ENCODE data around the gene RBM27. TPM values are rescaled to one million over a fixed set of nuclear protein-coding genes. Genes with fewer than 3 reads are reported as not detected.
A peak's percentile ranks its signal among the peaks of the same experiment; 100 is the strongest.

The RBM27 gene
- total and polyA plus RNA-seq, 10 of the 15 experiments (the other 5 are each of a cell fraction or from before 2014, with no cell fraction given): 5.8 to 33.9 (median 16.9) TPM

DNA sequence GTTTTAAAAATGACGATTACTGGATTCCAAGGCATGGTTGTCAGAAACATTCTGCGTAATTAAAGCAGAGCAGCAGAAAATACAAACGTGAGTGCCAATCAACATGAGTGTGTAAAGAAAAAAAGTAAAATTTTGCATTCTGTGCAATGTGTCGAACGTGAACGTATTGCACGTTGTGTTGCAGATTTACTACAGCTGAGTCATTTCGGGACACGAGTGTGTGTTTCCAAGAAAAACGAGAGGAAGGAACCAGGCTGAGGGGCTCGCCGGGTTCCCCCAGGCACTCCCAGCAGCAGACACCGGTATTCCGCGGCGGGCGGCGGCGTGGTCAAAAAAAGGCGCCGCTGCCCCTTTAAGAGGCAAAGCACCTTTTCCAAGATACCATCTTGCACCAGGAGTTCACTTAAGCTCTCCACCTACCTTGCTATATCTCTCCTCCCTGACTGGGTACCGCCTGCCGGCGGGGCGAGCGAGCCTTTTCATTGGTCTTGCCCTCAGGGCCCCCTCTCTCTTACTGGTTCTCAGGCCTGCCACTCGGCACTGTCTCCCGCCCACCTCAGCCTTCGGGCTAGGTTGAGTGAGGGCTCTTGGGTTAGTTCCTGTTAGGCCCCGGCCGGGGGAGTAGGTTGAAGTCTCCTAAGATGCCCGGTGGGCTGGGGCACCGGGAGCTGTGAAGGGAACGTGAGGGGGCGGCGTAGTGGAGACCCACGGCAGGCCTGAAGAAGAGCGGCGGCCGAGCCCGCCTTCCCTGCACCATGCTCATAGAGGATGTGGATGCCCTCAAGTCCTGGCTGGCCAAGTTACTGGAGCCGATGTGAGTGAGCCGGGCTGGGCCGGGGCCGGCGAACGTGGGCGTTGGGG is at the start of gene RBM27 (continued):
- TF ChIP-seq, protein P1, sequence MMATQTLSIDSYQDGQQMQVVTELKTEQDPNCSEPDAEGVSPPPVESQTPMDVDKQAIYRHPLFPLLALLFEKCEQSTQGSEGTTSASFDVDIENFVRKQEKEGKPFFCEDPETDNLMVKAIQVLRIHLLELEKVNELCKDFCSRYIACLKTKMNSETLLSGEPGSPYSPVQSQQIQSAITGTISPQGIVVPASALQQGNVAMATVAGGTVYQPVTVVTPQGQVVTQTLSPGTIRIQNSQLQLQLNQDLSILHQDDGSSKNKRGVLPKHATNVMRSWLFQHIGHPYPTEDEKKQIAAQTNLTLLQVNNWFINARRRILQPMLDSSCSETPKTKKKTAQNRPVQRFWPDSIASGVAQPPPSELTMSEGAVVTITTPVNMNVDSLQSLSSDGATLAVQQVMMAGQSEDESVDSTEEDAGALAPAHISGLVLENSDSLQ (IDR thresholded peaks at IDR 0.05): peak; percentile 100
- no peak for TF ChIP-seq BCL11A (IDR thresholded peaks at IDR 0.05; ENCODE audit: low read depth, low read length)
- no peak for TF ChIP-seq CHD4 (IDR thresholded peaks at IDR 0.05)
- no peak for TF ChIP-seq KLF5 (IDR thresholded peaks at IDR 0.05; ENCODE audit: partially characterized antibody)
- TF ChIP-seq GATAD2B (conservative IDR thresholded peaks at IDR 0.05; ENCODE audit: low read depth): 0 out of 2 replicates have a peak, but pooled peaks have one; percentile 21
- TF ChIP-seq, protein P2, sequence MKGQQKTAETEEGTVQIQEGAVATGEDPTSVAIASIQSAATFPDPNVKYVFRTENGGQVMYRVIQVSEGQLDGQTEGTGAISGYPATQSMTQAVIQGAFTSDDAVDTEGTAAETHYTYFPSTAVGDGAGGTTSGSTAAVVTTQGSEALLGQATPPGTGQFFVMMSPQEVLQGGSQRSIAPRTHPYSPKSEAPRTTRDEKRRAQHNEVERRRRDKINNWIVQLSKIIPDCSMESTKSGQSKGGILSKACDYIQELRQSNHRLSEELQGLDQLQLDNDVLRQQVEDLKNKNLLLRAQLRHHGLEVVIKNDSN (IDR thresholded peaks at IDR 0.05; ENCODE audit: borderline replicate concordance, extremely low read length, insufficient read depth, low read depth, low read length): no peak
- TF ChIP-seq, protein P3, sequence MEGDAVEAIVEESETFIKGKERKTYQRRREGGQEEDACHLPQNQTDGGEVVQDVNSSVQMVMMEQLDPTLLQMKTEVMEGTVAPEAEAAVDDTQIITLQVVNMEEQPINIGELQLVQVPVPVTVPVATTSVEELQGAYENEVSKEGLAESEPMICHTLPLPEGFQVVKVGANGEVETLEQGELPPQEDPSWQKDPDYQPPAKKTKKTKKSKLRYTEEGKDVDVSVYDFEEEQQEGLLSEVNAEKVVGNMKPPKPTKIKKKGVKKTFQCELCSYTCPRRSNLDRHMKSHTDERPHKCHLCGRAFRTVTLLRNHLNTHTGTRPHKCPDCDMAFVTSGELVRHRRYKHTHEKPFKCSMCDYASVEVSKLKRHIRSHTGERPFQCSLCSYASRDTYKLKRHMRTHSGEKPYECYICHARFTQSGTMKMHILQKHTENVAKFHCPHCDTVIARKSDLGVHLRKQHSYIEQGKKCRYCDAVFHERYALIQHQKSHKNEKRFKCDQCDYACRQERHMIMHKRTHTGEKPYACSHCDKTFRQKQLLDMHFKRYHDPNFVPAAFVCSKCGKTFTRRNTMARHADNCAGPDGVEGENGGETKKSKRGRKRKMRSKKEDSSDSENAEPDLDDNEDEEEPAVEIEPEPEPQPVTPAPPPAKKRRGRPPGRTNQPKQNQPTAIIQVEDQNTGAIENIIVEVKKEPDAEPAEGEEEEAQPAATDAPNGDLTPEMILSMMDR (IDR thresholded peaks at IDR 0.05 in 2 of 3, conservative IDR thresholded peaks at IDR 0.05 in 1 of 3; ENCODE audit: control insufficient read depth in 2 of 3, extremely low read depth in 1 of 3, insufficient read depth in 1 of 3, low read depth in 3 of 3, low read length in 3 of 3): no peak
- peak; percentile 72 for TF ChIP-seq YY1 (IDR thresholded peaks at IDR 0.05; ENCODE audit: low read depth, low read length)
- TF ChIP-seq BACH1 (IDR thresholded peaks at IDR 0.05; ENCODE audit: borderline replicate concordance): no peak
- TF ChIP-seq, protein P4, sequence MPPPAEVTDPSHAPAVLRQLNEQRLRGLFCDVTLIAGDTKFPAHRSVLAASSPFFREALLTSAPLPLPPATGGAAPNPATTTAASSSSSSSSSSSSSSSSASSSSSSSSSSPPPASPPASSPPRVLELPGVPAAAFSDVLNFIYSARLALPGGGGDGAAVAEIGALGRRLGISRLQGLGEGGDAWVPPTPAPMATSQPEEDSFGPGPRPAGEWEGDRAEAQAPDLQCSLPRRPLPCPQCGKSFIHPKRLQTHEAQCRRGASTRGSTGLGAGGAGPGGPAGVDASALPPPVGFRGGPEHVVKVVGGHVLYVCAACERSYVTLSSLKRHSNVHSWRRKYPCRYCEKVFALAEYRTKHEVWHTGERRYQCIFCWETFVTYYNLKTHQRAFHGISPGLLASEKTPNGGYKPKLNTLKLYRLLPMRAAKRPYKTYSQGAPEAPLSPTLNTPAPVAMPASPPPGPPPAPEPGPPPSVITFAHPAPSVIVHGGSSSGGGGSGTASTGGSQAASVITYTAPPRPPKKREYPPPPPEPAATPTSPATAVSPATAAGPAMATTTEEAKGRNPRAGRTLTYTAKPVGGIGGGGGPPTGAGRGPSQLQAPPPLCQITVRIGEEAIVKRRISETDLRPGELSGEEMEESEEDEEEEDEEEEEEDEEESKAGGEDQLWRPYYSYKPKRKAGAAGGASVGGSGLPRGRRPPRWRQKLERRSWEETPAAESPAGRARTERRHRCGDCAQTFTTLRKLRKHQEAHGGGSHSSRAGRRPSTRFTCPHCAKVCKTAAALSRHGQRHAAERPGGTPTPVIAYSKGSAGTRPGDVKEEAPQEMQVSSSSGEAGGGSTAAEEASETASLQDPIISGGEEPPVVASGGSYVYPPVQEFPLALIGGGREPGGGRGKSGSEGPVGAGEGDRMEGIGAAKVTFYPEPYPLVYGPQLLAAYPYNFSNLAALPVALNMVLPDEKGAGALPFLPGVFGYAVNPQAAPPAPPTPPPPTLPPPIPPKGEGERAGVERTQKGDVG (CRISPR knock-in tag; IDR thresholded peaks at IDR 0.05): no peak
- TF ChIP-seq RBBP5 (conservative IDR thresholded peaks at IDR 0.05): no peak
- no peak for TF ChIP-seq STAT3 (IDR thresholded peaks at IDR 0.05; ENCODE audit: low read depth, low read length)
- TF ChIP-seq FOS (IDR thresholded peaks at IDR 0.05; ENCODE audit: borderline replicate concordance, extremely low read depth, insufficient read length): peak; percentile 97
- TF ChIP-seq, protein P5, sequence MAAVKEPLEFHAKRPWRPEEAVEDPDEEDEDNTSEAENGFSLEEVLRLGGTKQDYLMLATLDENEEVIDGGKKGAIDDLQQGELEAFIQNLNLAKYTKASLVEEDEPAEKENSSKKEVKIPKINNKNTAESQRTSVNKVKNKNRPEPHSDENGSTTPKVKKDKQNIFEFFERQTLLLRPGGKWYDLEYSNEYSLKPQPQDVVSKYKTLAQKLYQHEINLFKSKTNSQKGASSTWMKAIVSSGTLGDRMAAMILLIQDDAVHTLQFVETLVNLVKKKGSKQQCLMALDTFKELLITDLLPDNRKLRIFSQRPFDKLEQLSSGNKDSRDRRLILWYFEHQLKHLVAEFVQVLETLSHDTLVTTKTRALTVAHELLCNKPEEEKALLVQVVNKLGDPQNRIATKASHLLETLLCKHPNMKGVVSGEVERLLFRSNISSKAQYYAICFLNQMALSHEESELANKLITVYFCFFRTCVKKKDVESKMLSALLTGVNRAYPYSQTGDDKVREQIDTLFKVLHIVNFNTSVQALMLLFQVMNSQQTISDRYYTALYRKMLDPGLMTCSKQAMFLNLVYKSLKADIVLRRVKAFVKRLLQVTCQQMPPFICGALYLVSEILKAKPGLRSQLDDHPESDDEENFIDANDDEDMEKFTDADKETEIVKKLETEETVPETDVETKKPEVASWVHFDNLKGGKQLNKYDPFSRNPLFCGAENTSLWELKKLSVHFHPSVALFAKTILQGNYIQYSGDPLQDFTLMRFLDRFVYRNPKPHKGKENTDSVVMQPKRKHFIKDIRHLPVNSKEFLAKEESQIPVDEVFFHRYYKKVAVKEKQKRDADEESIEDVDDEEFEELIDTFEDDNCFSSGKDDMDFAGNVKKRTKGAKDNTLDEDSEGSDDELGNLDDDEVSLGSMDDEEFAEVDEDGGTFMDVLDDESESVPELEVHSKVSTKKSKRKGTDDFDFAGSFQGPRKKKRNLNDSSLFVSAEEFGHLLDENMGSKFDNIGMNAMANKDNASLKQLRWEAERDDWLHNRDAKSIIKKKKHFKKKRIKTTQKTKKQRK (IDR thresholded peaks at IDR 0.05; ENCODE audit: low read depth, low read length): peak; percentile 57
- no peak for TF ChIP-seq EP300 (IDR thresholded peaks at IDR 0.05; ENCODE audit: borderline replicate concordance in 1 of 2, control insufficient read depth in 1 of 2, low read depth in 2 of 2, low read length in 2 of 2)
